Osteoblast (primary cell): Measurements from ENCODE around the gene PHLDB2. TPM values are rescaled to one million over a fixed set of nuclear protein-coding genes. Genes with fewer than 3 reads are reported as not detected.

Source experiments
- DNase-seq: peaks from one replicate; pipeline ENCODE4 v3.0.0; 2011; ENCODE audit warnings: low spot score, mixed read lengths; ENCODE audit not compliant: insufficient read length; ENCODE audit errors: missing footprints
- H2AFZ ChIP-seq: 2 replicates; pipeline ENCODE4 v1.6.0; 2011; ENCODE audit warnings: mild to moderate bottlenecking, low read length
- H3K27ac ChIP-seq: 2 replicates; pipeline ENCODE4 v1.5.1; 2011; ENCODE audit warnings: mild to moderate bottlenecking, low read depth, low read length, moderate library complexity
- H3K27me3 ChIP-seq: 2 replicates; pipeline ENCODE4 v1.6.0; 2012; ENCODE audit warnings: mild to moderate bottlenecking, control low read depth, inconsistent platforms, low read length, moderate library complexity; ENCODE audit not compliant: insufficient read depth
- H3K36me3 ChIP-seq: 2 replicates; pipeline ENCODE4 v1.5.1; 2011; ENCODE audit warnings: mild to moderate bottlenecking, low read length, control low read depth, moderate library complexity; ENCODE audit not compliant: insufficient read depth
- H3K4me1 ChIP-seq: 2 replicates; pipeline ENCODE4 v1.5.1; 2011; ENCODE audit warnings: mild to moderate bottlenecking, low read length, control low read depth, moderate library complexity; ENCODE audit not compliant: insufficient read depth
- H3K4me2 ChIP-seq: 2 replicates; pipeline ENCODE4 v1.6.0; 2011; ENCODE audit warnings: mild to moderate bottlenecking, low read length; ENCODE audit not compliant: insufficient read depth
- H3K4me3 ChIP-seq: fragments of 200-600 bp; sonication (generic); 3 replicates; pipeline ENCODE4 v1.5.1; 2012; ENCODE audit warnings: mild to moderate bottlenecking, low read length, inconsistent platforms; ENCODE audit not compliant: insufficient read depth
- H3K79me2 ChIP-seq: 2 replicates; pipeline ENCODE4 v1.6.0; 2012; ENCODE audit warnings: mild to moderate bottlenecking, low read length, control low read depth, inconsistent platforms; ENCODE audit not compliant: insufficient read depth
- H3K9me3 ChIP-seq: 2 replicates; pipeline ENCODE4 v1.5.1; 2011; ENCODE audit warnings: low read depth, low read length, control low read depth
- H4K20me1 ChIP-seq: 2 replicates; pipeline ENCODE4 v1.6.0; 2012; ENCODE audit warnings: mild to moderate bottlenecking, low read length, control low read depth; ENCODE audit not compliant: insufficient read depth
- total RNA-seq: library from RNA; depleted of rRNA; stranded (reverse); fragments of >200 nt; gene quantifications from 2 replicates; pipeline ENCODE4 v1.2.3, GENCODE V29; 2012
- TF ChIP-seq, protein P1 (sequence below): IDR thresholded peaks from 2 replicates; pipeline ENCODE4 v1.5.1; 2011; ENCODE audit warnings: mild to moderate bottlenecking, low read depth, low read length, moderate library complexity; ENCODE audit errors: extremely low read depth

PHLDB2 gene
- total RNA-seq, 1 donor: 107 TPM

DNA sequence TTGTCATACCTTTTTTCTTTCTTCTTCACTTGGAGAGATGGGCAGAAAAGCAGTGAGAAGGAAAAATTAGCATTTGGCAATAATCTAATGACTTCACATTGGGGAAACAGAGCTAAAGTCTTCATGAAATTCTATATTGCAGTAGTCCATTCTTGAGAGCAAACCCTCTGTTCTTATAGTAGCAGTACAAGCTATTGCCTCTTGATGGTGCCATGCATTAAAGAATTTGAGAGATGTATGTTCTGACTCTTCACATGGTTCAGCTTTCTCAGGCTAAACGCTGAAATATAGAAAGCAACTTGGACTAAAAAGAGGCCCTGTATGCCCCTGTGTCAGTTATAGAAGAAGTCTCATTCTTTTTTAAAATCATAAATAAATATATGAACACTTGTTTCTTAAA lies 36.0 kb downstream of the PHLDB2 start:
- H3K4me1 ChIP-seq: peaks cover 6% of the 10 kb centered on the region
- H4K20me1 ChIP-seq: peaks cover 33% of the 10 kb centered on the region
- TF ChIP-seq, protein P1, sequence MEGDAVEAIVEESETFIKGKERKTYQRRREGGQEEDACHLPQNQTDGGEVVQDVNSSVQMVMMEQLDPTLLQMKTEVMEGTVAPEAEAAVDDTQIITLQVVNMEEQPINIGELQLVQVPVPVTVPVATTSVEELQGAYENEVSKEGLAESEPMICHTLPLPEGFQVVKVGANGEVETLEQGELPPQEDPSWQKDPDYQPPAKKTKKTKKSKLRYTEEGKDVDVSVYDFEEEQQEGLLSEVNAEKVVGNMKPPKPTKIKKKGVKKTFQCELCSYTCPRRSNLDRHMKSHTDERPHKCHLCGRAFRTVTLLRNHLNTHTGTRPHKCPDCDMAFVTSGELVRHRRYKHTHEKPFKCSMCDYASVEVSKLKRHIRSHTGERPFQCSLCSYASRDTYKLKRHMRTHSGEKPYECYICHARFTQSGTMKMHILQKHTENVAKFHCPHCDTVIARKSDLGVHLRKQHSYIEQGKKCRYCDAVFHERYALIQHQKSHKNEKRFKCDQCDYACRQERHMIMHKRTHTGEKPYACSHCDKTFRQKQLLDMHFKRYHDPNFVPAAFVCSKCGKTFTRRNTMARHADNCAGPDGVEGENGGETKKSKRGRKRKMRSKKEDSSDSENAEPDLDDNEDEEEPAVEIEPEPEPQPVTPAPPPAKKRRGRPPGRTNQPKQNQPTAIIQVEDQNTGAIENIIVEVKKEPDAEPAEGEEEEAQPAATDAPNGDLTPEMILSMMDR: peak; percentile 51
- H3K4me2 ChIP-seq: no peak overlapping the region
- H3K27me3 ChIP-seq: no peaks in the 10 kb centered on the region
- H2AFZ ChIP-seq: no peak overlapping the region
- no peak overlapping the region for H3K4me3 ChIP-seq
- H3K27ac ChIP-seq: no peak overlapping the region
- peaks cover 19% of the 10 kb centered on the region for H3K36me3 ChIP-seq
- DNase-seq: no peak
- H3K9me3 ChIP-seq: no peaks in the 10 kb centered on the region
- H3K79me2 ChIP-seq: peaks cover 86% of the 10 kb centered on the region

DNA sequence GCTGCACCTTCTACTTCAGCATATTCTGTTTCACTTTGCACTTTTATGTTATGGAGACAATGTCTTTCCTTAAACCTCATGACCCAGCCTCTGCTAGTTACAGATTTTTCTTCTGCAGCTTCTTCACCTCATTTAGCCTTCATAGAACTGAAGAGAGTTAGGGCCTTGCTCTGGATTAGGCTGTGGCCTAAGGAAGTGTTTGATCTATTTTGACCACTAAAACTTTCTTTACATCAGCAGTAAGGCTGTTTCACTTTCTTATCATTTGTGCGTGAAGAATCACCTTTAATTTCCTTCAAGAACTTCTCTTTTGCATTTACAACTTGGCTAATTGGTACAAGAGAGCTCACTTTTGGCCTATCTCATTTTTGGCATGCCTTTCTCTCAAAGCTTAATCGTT lies 40.9 kb downstream of the PHLDB2 start:
- Histone ChIP-seq H3K4me1 (peaks cover 28% of the 10 kb centered on the region), H2AFZ (no peak overlapping the region), H3K36me3 (peaks cover 13% of the 10 kb centered on the region), H3K4me3 (no peak overlapping the region), H3K79me2 (peaks cover 85% of the 10 kb centered on the region), H3K9me3 (no peaks in the 10 kb centered on the region), H3K27ac (no peak overlapping the region), H4K20me1 (peaks cover 3% of the 10 kb centered on the region), H3K27me3 (no peaks in the 10 kb centered on the region), H3K4me2 (no peak overlapping the region)
- TF ChIP-seq, protein P1: no peak
- no peak for DNase-seq

DNA sequence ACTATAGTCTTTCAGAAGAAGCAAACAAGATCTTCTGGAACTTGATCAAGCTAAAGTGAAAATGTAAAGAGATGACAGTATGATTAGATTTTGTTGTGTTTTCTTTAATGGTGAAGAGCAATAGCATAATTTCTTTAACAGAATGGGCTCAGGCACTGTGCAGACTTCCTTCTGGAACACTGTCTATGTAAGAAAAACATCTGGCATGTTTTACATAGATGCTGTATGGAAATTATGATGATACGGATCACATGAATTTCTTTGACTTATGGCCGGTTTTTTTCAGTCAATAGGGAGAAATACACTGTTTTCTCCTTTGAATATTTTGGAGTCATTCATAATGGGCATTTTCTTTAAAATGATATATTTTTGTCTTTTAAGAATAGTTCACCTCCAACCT lies 42.6 kb downstream of the PHLDB2 start:
- H2AFZ ChIP-seq: no peak overlapping the region
- no peak overlapping the region for H3K4me3 ChIP-seq
- no peak overlapping the region for H3K4me2 ChIP-seq
- TF ChIP-seq, protein P1: no peak
- no peaks in the 10 kb centered on the region for H3K27me3 ChIP-seq
- peaks cover 30% of the 10 kb centered on the region for H3K4me1 ChIP-seq
- H3K27ac ChIP-seq: peak overlapping the region; percentile 92
- H3K36me3 ChIP-seq: peaks cover 17% of the 10 kb centered on the region
- H4K20me1 ChIP-seq: no peaks in the 10 kb centered on the region
- H3K79me2 ChIP-seq: peaks cover 87% of the 10 kb centered on the region
- H3K9me3 ChIP-seq: no peaks in the 10 kb centered on the region
- no peak for DNase-seq

DNA sequence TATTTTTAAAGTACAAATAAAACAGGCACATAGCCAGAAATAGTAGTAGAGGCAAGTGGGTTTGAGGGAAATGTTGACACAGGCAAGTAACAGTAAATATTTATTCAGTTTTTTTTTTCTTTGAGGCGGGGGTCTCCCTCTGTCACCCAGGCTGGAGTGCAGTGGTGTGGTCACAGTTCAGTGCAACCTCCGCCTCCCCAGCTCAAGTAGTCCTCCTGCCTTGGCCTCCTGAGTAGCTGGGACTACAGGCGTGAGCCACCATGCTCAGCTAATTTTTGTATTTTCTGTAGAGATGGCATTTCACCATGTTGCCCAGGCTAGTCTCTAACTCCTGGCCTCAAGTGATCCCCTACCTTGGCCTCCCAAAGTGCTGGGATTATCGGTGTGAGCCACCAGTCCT lies 43.5 kb downstream of the PHLDB2 start:
- Histone ChIP-seq H3K4me3 (no peak overlapping the region), H3K79me2 (peaks cover 84% of the 10 kb centered on the region), H4K20me1 (no peaks in the 10 kb centered on the region), H3K9me3 (no peaks in the 10 kb centered on the region), H3K4me1 (peaks cover 30% of the 10 kb centered on the region), H3K36me3 (peaks cover 17% of the 10 kb centered on the region), H3K27ac (peak overlapping the region; percentile 92), H3K4me2 (no peak overlapping the region), H3K27me3 (no peaks in the 10 kb centered on the region), H2AFZ (no peak overlapping the region)
- no peak for DNase-seq
- TF ChIP-seq, protein P1: no peak
